NOMO-1 treated with dmso at 0.1 percent for 144 hours (cell line): ENCODE measurements around the gene SLC2A1.
"Not testable (repeated sequence)": the region's sequence is repeated elsewhere in the genome, so short reads cannot be mapped to it uniquely, and the experiment has no call there.

Experiments
- DNase-seq: peaks from one replicate; lab custom pipeline; 2025; ENCODE audit not compliant: unreplicated experiment; lab: John Stamatoyannopoulos, UW

The SLC2A1 gene

GRCh38 chr1:42908046-42908445, 50.6 kb downstream of the SLC2A1 start:
- no peak for DNase-seq

DNA sequence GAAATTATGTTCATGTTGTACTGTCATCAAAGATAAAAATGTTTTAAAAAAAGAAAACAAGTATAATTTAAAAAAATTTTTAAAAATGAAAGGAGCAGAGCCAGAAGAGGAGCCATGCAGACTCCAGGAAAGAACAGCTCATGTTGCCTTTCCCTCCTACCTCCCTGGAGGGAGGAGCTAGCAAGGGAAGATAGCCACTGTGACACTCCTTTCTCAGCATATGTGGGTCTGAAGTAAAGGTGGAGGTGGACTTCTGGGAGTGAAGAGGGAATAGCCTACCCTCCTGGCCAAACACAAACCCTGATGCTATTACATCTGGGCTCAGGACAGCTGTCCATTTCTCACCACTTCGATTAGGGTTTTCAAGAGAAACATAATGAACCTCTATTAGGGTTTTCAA, 54.2 kb downstream of the SLC2A1 start:
- DNase-seq = no peak

DNA sequence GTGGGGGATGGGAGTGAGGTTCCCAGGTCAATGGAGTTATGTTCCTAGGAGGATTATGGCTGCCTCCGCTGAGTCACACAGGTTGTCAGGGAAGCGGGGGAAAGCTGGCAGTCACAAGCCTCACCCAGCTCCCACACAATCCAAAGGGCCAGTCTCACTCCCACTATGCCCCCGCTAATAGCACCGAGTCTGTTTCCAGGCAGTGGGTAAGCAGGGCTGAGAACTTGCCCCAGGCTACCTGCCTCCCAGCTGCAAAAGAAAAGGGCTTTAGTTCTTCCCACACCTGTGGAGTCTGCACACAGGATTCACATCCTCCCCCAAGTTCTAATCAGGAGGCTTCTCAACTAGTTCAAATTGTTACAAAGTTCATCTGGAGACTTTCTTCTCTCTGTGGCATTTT, 58.7 kb downstream of the SLC2A1 start:
- DNase-seq = not testable (repeated sequence)

DNA sequence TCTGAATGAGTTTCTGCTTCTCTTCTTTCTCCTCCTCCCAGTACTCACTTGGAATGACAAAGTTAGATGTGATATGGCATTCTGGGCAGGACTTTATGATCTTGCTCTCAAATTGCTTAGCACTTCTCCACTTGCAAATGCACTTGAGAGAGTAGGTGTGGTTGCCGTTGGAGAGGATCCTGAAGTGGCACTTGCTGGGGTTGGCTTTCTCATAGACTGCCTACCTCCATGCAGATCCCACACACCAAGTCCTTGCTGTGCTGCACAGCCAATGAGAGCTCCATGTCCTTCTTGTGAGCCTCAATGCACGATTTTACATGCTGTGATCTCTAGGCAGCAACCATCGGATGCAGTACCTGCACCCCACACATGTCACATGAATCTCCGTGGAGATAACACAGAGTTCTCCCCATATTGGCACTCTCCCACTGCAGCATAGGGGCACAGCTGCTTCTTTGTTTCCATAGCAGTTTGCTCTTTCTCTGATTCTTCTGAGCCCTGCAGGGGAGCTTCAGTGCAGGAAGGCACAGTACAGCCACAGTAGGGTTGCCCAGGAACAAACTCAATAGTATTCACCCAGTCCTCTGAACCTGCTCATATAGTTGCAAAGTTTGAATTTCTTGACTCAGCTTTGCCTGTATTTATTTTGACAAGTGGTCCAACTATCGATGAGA, 67.1 kb downstream of the SLC2A1 start:
- no peak for DNase-seq

DNA sequence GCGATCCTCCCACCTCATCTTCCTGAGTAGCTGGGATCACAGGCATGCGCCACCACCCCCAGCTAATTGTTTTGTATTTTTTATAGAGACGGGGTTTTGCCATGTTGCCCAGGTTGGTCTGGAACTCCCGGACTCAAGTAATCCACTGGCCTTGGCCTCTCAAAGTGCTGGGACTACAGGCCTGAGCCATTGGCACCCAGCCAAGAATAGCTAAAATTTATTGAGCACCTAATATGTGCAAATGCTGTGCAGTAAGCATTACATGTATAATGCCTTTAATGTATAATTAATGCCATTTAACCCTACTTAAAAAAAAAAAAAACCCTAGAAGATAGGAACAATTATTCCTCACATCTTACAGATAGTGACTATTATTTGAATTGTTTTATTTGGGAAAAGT, 69.4 kb downstream of the SLC2A1 start:
- DNase-seq = no peak

DNA sequence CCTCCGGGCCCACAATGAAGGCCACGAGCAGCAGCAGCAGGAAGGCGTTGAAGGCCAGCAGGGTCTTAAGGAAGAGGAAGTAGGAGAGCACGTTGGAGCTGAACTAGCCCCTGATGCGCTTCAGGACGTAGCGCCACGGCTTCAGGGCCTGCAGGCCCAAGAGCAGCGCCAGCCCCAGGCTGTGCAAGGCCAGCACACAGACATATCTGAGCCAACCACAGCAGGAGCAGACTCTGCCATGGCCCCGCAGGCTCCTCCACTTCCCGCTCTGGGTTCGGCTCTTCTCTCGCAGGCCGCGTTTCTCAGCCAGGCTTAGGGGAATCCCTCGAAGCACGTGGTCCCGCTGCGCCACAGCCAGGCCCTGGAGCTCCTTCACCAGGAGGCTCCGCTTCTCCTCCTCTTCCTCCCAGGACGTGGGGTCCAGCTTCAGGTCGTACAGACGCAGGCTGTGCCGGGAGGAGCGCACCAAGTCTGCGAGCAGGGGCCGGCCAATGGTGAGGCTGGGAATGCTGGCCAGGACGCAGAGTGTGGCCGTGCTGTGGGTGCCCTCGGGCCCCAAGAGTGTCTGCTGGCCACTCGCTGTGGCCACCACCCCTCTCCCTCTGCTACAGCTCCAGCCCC, 70.5 kb downstream of the SLC2A1 start:
- DNase-seq = no peak

GRCh38 chr1:42887366-42887765, 71.3 kb downstream of the SLC2A1 start:
- no peak for DNase-seq

DNA sequence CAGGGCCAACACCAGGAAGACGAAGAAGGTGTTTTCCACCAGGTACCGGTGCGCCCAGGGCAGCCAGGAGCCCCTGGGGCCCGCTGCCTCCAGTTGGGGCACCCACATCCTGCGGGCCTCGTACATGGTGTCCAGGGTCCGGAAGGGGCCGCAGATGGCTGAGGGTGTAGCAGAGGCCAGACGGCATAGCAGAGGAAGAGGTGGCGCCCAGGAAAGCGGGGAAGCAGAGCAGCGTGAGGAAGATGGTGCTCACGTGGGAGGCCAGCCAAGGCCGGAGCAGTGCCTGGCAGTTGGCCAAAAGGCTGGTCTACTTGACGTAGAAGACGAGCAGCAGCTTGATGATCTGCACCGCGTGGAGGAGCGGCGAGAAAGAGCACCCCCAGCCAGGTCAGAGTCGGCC, 71.9 kb downstream of the SLC2A1 start:
- DNase-seq = no peak

DNA sequence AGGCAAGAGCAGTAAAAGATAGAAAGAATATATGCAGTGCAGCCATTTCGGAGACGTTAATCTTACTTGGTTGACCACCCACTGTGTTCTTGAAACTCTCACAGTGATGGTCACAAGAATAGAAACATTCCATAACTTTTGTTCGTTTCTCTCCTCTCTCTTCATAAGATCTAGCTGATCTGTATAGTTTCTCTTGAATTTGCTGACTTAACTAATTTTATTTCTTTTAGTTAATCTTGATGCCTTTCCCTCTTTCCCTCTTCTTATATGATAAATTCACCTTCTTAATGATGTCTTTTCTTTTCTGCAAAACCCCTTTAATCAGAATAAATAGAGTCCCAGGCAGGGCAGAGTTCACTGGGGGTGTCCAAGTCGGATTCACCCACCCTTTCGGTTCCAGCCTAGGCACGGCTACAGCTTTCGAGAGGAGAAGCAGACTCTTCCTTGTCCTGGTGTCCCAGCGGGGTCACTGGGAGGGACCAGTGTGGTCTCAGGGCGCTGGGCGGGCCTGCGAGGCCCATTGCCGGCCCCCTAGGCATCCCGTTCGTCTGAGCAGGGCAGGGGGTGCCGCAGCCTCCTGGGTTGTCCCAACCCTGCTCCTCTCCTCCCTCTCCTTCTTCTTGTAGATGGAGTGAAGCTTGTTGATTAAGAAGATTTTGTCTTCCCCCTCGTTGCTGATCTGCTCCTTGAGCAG, 72.5 kb downstream of the SLC2A1 start:
- DNase-seq = no peak

GRCh38 chr1:42880384-42880783, 78.3 kb downstream of the SLC2A1 start:
- no peak for DNase-seq

DNA sequence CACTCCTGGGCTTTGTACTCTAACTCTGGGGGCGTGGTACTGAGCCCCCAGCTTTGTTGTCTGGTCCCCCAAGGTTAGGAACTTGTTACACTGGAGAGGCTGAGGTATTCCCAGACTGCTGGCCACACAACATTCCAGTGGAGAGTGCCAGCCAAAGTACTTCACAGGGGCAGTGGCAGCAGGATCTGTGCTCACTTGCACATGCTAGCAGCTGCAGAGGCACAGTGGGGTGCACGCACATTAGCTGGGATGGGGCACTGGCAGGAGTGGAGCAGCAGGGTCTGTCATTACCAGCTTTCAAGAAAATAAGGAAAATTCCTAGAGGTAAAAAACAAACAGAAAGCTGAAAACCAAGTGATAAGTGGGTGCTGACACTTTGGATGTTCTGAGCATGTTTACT, 81.3 kb downstream of the SLC2A1 start:
- no peak for DNase-seq

- no peak for DNase-seq
Observed at GRCh38 chr1:42876009-42876408, 82.7 kb downstream of the SLC2A1 start.
